Liver (tissue), 9 donors: Measurements from ENCODE around the gene RFC3. TPM values are rescaled to one million over a fixed set of nuclear protein-coding genes. Genes with fewer than 3 reads are reported as not detected.
A peak's percentile ranks its signal among the peaks of the same experiment; 100 is the strongest.

ENCODE experiments used
- DNase-seq: peaks from one replicate; pipeline ENCODE4 v3.0.0-alpha.2; 2017; ENCODE audit warnings: low spot score
- H3K27ac ChIP-seq, 2 donors: one replicate each; pipeline ENCODE4 v1.7.0; 2013; ENCODE audit warnings: inconsistent platforms in 2 of 2, low read length in 2 of 2, control low read depth in 1 of 2, low read depth in 1 of 2, mild to moderate bottlenecking in 1 of 2
- H3K27me3 ChIP-seq, 4 donors: one replicate each; pipeline versions ENCODE4 v1.6.1 to v1.7.0; 2013; ENCODE audit warnings: low read length in 3 of 4, inconsistent platforms in 1 of 4, mild to moderate bottlenecking in 1 of 4, moderate library complexity in 1 of 4; ENCODE audit not compliant: control insufficient read depth in 4 of 4, insufficient read depth in 4 of 4
- H3K36me3 ChIP-seq, 4 donors: one replicate each; pipeline versions ENCODE4 v1.6.1 to v1.7.0; 2013; ENCODE audit warnings: low read length in 3 of 4, mild to moderate bottlenecking in 3 of 4, low read depth in 1 of 4, moderate library complexity in 1 of 4; ENCODE audit not compliant: control insufficient read depth in 4 of 4, insufficient read depth in 3 of 4
- H3K4me1 ChIP-seq, 4 donors: one replicate each; pipeline versions ENCODE4 v1.6.1 to v1.7.0; 2013; ENCODE audit warnings: low read length in 3 of 4, mild to moderate bottlenecking in 3 of 4, moderate library complexity in 1 of 4; ENCODE audit not compliant: control insufficient read depth in 4 of 4, insufficient read depth in 4 of 4
- H3K4me3 ChIP-seq, 3 donors: one replicate each; pipeline versions ENCODE4 v1.6.1 to v1.7.0; 2013; ENCODE audit warnings: low read length in 3 of 3, control low read depth in 1 of 3, low read depth in 1 of 3, mild to moderate bottlenecking in 1 of 3
- H3K9ac ChIP-seq, 2 donors: one replicate each; pipeline ENCODE4 v1.7.0; 2013; ENCODE audit warnings: low read length in 2 of 2, mild to moderate bottlenecking in 2 of 2, moderate library complexity in 2 of 2, control low read depth in 1 of 2, low read depth in 1 of 2
- H3K9me3 ChIP-seq, 4 donors: one replicate each; pipeline versions ENCODE4 v1.6.1 to v1.7.0; 2013; ENCODE audit warnings: low read length in 3 of 4; ENCODE audit not compliant: control insufficient read depth in 4 of 4
- EGR1 ChIP-seq, 2 donors: IDR thresholded peaks; 2 replicates each; pipeline ENCODE4 v1.6.1; 2016 to 2018; ENCODE audit warnings: antibody characterized with exemption in 2 of 2, low read depth in 2 of 2
- FOXA1 ChIP-seq: IDR thresholded peaks from 2 replicates; pipeline ENCODE4 v1.6.1; 2016; ENCODE audit warnings: antibody characterized with exemption
- FOXA2 ChIP-seq: IDR thresholded peaks from 2 replicates; pipeline ENCODE4 v1.6.1; 2016; ENCODE audit warnings: antibody characterized with exemption
- GABPA ChIP-seq, 2 donors: IDR thresholded peaks in 1 of 2; conservative IDR thresholded peaks in 1 of 2; 2 replicates each; pipeline ENCODE4 v1.6.1; 2016; ENCODE audit warnings: antibody characterized with exemption in 2 of 2, mild to moderate bottlenecking in 1 of 2, moderate library complexity in 1 of 2
- HNF4A ChIP-seq, 2 donors: conservative IDR thresholded peaks; 2 replicates each; pipeline ENCODE4 v1.6.1; 2016; ENCODE audit warnings: antibody characterized with exemption in 2 of 2, mild to moderate bottlenecking in 2 of 2
- HNF4G ChIP-seq: IDR thresholded peaks from 2 replicates; pipeline ENCODE4 v1.6.1; 2016; ENCODE audit warnings: antibody characterized with exemption
- JUND ChIP-seq, 2 donors: IDR thresholded peaks; 2 replicates each; pipeline ENCODE4 v1.6.1; 2016; ENCODE audit warnings: antibody characterized with exemption in 2 of 2
- NR2F2 ChIP-seq: IDR thresholded peaks from 2 replicates; pipeline ENCODE4 v1.6.1; 2016; ENCODE audit warnings: antibody characterized with exemption
- RAD21 ChIP-seq, 2 donors: IDR thresholded peaks; 2 replicates each; pipeline ENCODE4 v1.6.1; 2016; ENCODE audit warnings: antibody characterized with exemption in 2 of 2, mild to moderate bottlenecking in 2 of 2
- RXRA ChIP-seq, 2 donors: IDR thresholded peaks; 2 replicates each; pipeline ENCODE4 v1.6.1; 2017 to 2018; ENCODE audit warnings: antibody characterized with exemption in 2 of 2, mild to moderate bottlenecking in 1 of 2
- SP1 ChIP-seq: IDR thresholded peaks from 2 replicates; pipeline ENCODE4 v1.6.1; 2018; ENCODE audit warnings: antibody characterized with exemption, mild to moderate bottlenecking
- TAF1 ChIP-seq: conservative IDR thresholded peaks from 2 replicates; pipeline ENCODE4 v1.6.1; 2016; ENCODE audit warnings: antibody characterized with exemption, mild to moderate bottlenecking
- YY1 ChIP-seq: IDR thresholded peaks from 2 replicates; pipeline ENCODE4 v1.6.1; 2016; ENCODE audit warnings: antibody characterized with exemption, mild to moderate bottlenecking
- ZBTB33 ChIP-seq: IDR thresholded peaks from 2 replicates; pipeline ENCODE4 v1.6.1; 2016; ENCODE audit warnings: antibody characterized with exemption
- WGBS: extraction: QIAGEN DNeasy Blood & Tissue Kit; methylation state at CpG from one replicate; pipeline ENCODE4 v1.1.7; 2013; 5-methylcytosine and 5-hydroxymethylcytosine counted together
- polyA plus RNA-seq, 2 donors: library from polyadenylated mRNA; stranded (reverse) in 1 of 2; unstranded in 1 of 2; fragments of 200-250 nt in 1 of 2; fragments of >200 nt in 1 of 2; fragmentation: Nextera tagmentation in 1 of 2; extraction: Ambion mirVana in 1 of 2; gene quantifications; one replicate each; pipeline versions ENCODE4 v1.2.1 to v1.2.3, GENCODE V29; 2013 to 2015
- total RNA-seq, 2 donors: library from RNA; depleted of rRNA; stranded (reverse); fragments of >200 nt; gene quantifications; one replicate each; pipeline ENCODE4 v1.2.3, GENCODE V29; 2014
- TF ChIP-seq, protein P1 (sequence below): IDR thresholded peaks from 2 replicates; pipeline ENCODE4 v1.6.1; 2016; ENCODE audit warnings: antibody characterized with exemption
- TF ChIP-seq, protein P2 (sequence below): IDR thresholded peaks from 2 replicates; pipeline ENCODE4 v1.6.1; 2016; ENCODE audit warnings: antibody characterized with exemption
- donor health status: healthy.
- donor health status: healthy.
- donor health status: healthy.
- donor health status: healthy.
- donor health status: healthy.

RFC3 gene
- total and polyA plus RNA-seq, 4 donors, result 1.9 to 19.1 (median 3.0) TPM

GRCh38 chr13:33871207-33872004, 53.5 kb downstream of the RFC3 start:
- H3K27ac ChIP-seq, result peak overlapping the region; percentile 81 to 83
- H3K4me1 ChIP-seq, result peaks cover 4 to 19% (median 16%) of the 10 kb centered on the region in 4 donors
- no peak overlapping the region for H3K4me3 ChIP-seq
- TF ChIP-seq TAF1 (no peak), EGR1 (IDR thresholded peaks at IDR 0.05; ENCODE audit: low read depth in 2 of 2) (no peak), HNF4A (conservative IDR thresholded peaks at IDR 0.05) (no peak), YY1 (no peak), RXRA (IDR thresholded peaks at IDR 0.05) (no peak), FOXA2 (no peak)
- TF ChIP-seq, protein P1, sequence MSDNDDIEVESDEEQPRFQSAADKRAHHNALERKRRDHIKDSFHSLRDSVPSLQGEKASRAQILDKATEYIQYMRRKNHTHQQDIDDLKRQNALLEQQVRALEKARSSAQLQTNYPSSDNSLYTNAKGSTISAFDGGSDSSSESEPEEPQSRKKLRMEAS, result no peak
- no peak for DNase-seq
- H3K9me3 ChIP-seq, result no peaks in the 10 kb centered on the region
- peaks cover 0 to 2% (median 0%) of the 10 kb centered on the region in 4 donors for H3K36me3 ChIP-seq
- H3K27me3 ChIP-seq, result no peaks in the 10 kb centered on the region
- 46% methylated on average over 7 of the region's 7 CpGs for WGBS
- H3K9ac ChIP-seq, result no peak overlapping the region

DNA sequence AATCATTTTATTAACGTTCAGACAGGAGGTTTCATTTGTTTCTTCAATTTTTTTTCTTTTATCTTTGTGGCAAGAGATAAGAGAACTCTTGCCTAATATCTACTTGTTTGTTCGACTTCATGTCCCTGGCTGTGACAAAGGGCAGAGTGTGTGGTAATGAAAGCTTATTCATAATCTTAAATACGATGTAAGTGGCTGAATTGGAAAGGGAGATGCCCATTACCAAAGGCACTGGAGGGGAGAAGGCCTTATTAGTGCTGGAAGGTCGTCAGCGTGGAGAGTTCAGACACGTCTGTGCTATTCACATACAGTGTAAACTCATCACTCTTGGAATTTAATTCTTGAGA, 54.0 kb downstream of the RFC3 start:
- Histone ChIP-seq H3K27me3 (no peaks in the 10 kb centered on the region), H3K9ac (no peak overlapping the region), H3K4me3 (no peak overlapping the region), H3K4me1 (peaks cover 4 to 19% (median 16%) of the 10 kb centered on the region in 4 donors), H3K36me3 (peaks cover 0 to 2% (median 0%) of the 10 kb centered on the region in 4 donors), H3K27ac (peak overlapping the region; percentile 81 to 83), H3K9me3 (no peaks in the 10 kb centered on the region)
- no peak for DNase-seq
- 33% methylated on average over 6 of the region's 6 CpGs for WGBS
- TF ChIP-seq ZBTB33, result peak; percentile 77
- TF ChIP-seq FOXA2, result peak; percentile 44
- TF ChIP-seq HNF4G, result peak; percentile 32
- peak; percentile 58 to 85 for TF ChIP-seq JUND (IDR thresholded peaks at IDR 0.05)
- no peak for TF ChIP-seq RAD21 (IDR thresholded peaks at IDR 0.05)
- peak; percentile 57 for TF ChIP-seq YY1
- TF ChIP-seq EGR1 (IDR thresholded peaks at IDR 0.05; ENCODE audit: low read depth in 2 of 2), result peak in 1 of 2 donors; percentile 25
- TF ChIP-seq, protein P1, result peak; percentile 34
- TF ChIP-seq GABPA (IDR thresholded peaks at IDR 0.05 in 1 of 2, conservative IDR thresholded peaks at IDR 0.05 in 1 of 2), result no peak
- peak; percentile 82 to 85 for TF ChIP-seq HNF4A (conservative IDR thresholded peaks at IDR 0.05)
- peak; percentile 47 for TF ChIP-seq SP1
- TF ChIP-seq, protein P2, sequence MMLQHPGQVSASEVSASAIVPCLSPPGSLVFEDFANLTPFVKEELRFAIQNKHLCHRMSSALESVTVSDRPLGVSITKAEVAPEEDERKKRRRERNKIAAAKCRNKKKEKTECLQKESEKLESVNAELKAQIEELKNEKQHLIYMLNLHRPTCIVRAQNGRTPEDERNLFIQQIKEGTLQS, result no peak
- no peak for TF ChIP-seq NR2F2
- TF ChIP-seq RXRA (IDR thresholded peaks at IDR 0.05), result peak; percentile 24 to 81
- no peak for TF ChIP-seq FOXA1
